HEK293 (cell line): Measurements from ENCODE around the gene GPRC5B.

Source experiments
- ATF2 ChIP-seq: fragments of 450-650 bp; formaldehyde crosslinking; IDR thresholded peaks from 2 replicates; pipeline ENCODE4 v1.5.1; 2016; ENCODE audit warnings: missing biosample characterization, missing genetic modification characterization, low read depth
- KLF1 ChIP-seq: fragments of 450-650 bp; formaldehyde crosslinking; IDR thresholded peaks from 2 replicates; pipeline ENCODE4 v1.5.1; 2016; ENCODE audit warnings: missing biosample characterization, missing genetic modification characterization
- KLF10 ChIP-seq: fragments of 450-650 bp; IDR thresholded peaks from 2 replicates; pipeline ENCODE4 v1.5.1; 2018; ENCODE audit warnings: missing biosample characterization, mild to moderate bottlenecking, missing genetic modification characterization
- KLF16 ChIP-seq: fragments of 450-650 bp; formaldehyde crosslinking; IDR thresholded peaks from 2 replicates; pipeline ENCODE4 v1.5.1; 2017; ENCODE audit warnings: missing biosample characterization, missing genetic modification characterization
- MYNN ChIP-seq: fragments of 450-650 bp; formaldehyde crosslinking; IDR thresholded peaks from 2 replicates; pipeline ENCODE4 v1.5.1; 2016; ENCODE audit warnings: missing biosample characterization, missing genetic modification characterization, borderline replicate concordance
- ZNF211 ChIP-seq: fragments of 450-650 bp; formaldehyde crosslinking; IDR thresholded peaks from 2 replicates; pipeline ENCODE4 v1.5.1; 2016; ENCODE audit warnings: low read depth, missing biosample characterization, missing genetic modification characterization
- ZNF24 ChIP-seq: fragments of 450-650 bp; formaldehyde crosslinking; IDR thresholded peaks from 2 replicates; pipeline ENCODE4 v1.5.1; 2016; ENCODE audit warnings: missing biosample characterization, missing genetic modification characterization
- ZNF266 ChIP-seq: fragments of 450-650 bp; formaldehyde crosslinking; IDR thresholded peaks from 2 replicates; pipeline ENCODE4 v1.5.1; 2016; ENCODE audit warnings: missing biosample characterization, missing genetic modification characterization, low read depth
- ZNF274 ChIP-seq, 2 experiments: fragments of 200-500 bp in 1 of 2; fragments of 450-650 bp in 1 of 2; sonication (Bioruptor generic) in 1 of 2; formaldehyde crosslinking in 1 of 2; IDR thresholded peaks; 2 replicates each; pipeline versions ENCODE4 v1.5.1 to v1.6.1; 2014 to 2016; ENCODE audit warnings: borderline replicate concordance in 1 of 2, inconsistent platforms in 1 of 2, low read length in 1 of 2, missing biosample characterization in 1 of 2, missing genetic modification characterization in 1 of 2
- ZNF629 ChIP-seq: fragments of 450-650 bp; formaldehyde crosslinking; IDR thresholded peaks from 2 replicates; pipeline ENCODE4 v1.5.1; 2017; ENCODE audit warnings: missing biosample characterization, missing genetic modification characterization
- TF ChIP-seq, protein P1 (sequence below): fragments of 450-650 bp; formaldehyde crosslinking; IDR thresholded peaks from 2 replicates; pipeline ENCODE4 v1.5.1; 2016; ENCODE audit warnings: missing biosample characterization, missing genetic modification characterization
- TF ChIP-seq, protein P2 (sequence below): sonication (generic); formaldehyde crosslinking; IDR thresholded peaks from 2 replicates; pipeline ENCODE4 v1.8.1; 2022; ENCODE audit warnings: mild to moderate bottlenecking, moderate library complexity, missing genetic modification reagents

GRCh38 chr16:19808061-19808641 lies 76.5 kb downstream of the GPRC5B start:
- no peak for TF ChIP-seq MYNN
- TF ChIP-seq, protein P1, sequence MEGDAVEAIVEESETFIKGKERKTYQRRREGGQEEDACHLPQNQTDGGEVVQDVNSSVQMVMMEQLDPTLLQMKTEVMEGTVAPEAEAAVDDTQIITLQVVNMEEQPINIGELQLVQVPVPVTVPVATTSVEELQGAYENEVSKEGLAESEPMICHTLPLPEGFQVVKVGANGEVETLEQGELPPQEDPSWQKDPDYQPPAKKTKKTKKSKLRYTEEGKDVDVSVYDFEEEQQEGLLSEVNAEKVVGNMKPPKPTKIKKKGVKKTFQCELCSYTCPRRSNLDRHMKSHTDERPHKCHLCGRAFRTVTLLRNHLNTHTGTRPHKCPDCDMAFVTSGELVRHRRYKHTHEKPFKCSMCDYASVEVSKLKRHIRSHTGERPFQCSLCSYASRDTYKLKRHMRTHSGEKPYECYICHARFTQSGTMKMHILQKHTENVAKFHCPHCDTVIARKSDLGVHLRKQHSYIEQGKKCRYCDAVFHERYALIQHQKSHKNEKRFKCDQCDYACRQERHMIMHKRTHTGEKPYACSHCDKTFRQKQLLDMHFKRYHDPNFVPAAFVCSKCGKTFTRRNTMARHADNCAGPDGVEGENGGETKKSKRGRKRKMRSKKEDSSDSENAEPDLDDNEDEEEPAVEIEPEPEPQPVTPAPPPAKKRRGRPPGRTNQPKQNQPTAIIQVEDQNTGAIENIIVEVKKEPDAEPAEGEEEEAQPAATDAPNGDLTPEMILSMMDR (tag by site-specific recombination) = no peak
- TF ChIP-seq ZNF629 = no peak
- no peak for TF ChIP-seq ZNF274 (IDR thresholded peaks at IDR 0.05; ENCODE audit: low read length)
- TF ChIP-seq ZNF274 (tag by site-specific recombination; IDR thresholded peaks at IDR 0.05; ENCODE audit: borderline replicate concordance) = no peak
- no peak for TF ChIP-seq ATF2
- no peak for TF ChIP-seq KLF10 (tag by site-specific recombination)
- TF ChIP-seq, protein P2, sequence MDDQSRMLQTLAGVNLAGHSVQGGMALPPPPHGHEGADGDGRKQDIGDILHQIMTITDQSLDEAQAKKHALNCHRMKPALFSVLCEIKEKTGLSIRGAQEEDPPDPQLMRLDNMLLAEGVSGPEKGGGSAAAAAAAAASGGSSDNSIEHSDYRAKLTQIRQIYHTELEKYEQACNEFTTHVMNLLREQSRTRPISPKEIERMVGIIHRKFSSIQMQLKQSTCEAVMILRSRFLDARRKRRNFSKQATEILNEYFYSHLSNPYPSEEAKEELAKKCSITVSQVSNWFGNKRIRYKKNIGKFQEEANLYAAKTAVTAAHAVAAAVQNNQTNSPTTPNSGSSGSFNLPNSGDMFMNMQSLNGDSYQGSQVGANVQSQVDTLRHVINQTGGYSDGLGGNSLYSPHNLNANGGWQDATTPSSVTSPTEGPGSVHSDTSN (CRISPR knock-in tag) = no peak
- no peak for TF ChIP-seq KLF16 (tag by site-specific recombination)
- no peak for TF ChIP-seq KLF1
- TF ChIP-seq ZNF266 (tag by site-specific recombination) = no peak
- no peak for TF ChIP-seq ZNF24 (tag by site-specific recombination)
- no peak for TF ChIP-seq ZNF211 (tag by site-specific recombination)
